Measurements from ENCODE around the gene SCARF2.

GRCh38 chr22:20420157-20420842, 17.3 kb downstream of the SCARF2 start:
- TF ChIP-seq EZH2 (IDR thresholded peaks at IDR 0.05; ENCODE audit: insufficient read depth, poor library complexity, severe bottlenecking) (no peak), EZH2phosphoT487 (IDR thresholded peaks at IDR 0.05; ENCODE audit: insufficient read depth, low read depth) (no peak)

All from GM23248 (cell line).